SU-DHL-6 (cell line): Measurements from ENCODE around the gene DPH7.

Experiments used
- CTCF ChIP-seq: fragments of 200-600 bp; sonication (generic); IDR thresholded peaks from one replicate; pipeline ENCODE4 v1.5.1; 2017; ENCODE audit warnings: antibody characterized with exemption, mild to moderate bottlenecking, low read length, moderate library complexity; ENCODE audit not compliant: insufficient read depth, poor library complexity, severe bottlenecking
- EZH2phosphoT487 ChIP-seq: fragments of 200-600 bp; sonication (generic), shearing (Covaris generic); conservative IDR thresholded peaks from 2 replicates; pipeline ENCODE4 v1.6.1; 2018; ENCODE audit warnings: mild to moderate bottlenecking, antibody characterized with exemption, low read length, moderate library complexity, mixed read lengths

DNA sequence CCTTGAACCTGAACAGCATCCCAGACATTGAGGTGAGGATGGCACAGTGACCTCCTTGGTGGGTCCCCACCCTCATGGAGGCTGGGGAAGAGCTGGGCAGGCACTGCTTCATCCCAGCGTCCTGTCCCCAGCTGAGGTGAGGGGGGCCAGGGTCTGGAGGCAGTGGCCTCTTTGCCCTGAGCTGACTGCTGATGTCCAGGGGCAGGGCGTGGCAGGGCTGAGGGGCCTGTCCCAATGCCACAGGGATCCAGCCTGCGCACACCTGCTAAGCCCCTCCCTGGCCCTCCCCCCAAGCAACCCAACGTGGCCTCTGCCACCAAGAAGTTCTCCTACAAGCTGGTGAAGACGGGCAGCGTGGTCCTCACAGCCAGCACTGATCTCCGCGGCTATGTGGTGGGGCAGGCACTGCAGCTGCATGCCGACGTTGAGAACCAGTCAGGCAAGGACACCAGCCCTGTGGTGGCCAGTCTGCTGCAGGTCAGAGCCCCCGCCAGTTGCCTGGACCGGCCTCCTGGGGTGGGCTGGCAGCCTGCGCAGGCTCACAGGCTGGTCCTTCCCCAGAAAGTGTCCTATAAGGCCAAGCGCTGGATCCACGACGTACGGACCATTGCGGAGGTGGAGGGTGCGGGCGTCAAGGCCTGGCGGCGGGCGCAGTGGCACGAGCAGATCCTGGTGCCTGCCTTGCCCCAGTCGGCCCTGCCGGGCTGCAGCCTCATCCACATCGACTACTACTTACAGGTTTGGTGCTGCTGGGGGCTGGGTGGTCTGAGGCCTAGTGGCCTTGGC, 35.2 kb upstream of the DPH7 start:
- TF ChIP-seq CTCF (no peak), EZH2phosphoT487 (no peak)
